ENCODE data around the gene TXNDC12. TPM values are rescaled to one million over a fixed set of nuclear protein-coding genes. Genes with fewer than 3 reads are reported as not detected.
"Not testable (repeated sequence)": the region's sequence is repeated elsewhere in the genome, so short reads cannot be mapped to it uniquely, and the experiment has no call there.

TXNDC12 gene
- polyA plus RNA-seq (2014; cell fraction: cytosol; rRNA removed): 51.3 and 60.8 TPM in 2 replicates
- polyA plus RNA-seq (2014; cell fraction: nucleus; rRNA removed): 28.5 and 30.4 TPM in 2 replicates

- peak; percentile 90 for DNase-seq (ENCODE audit: low spot score)
Observed at GRCh38 chr1:52055066-52055865, at the start of gene TXNDC12. TXNDC12 (minus strand) TSS chr1:52055191; CDS start chr1:52055096, 95 bp downstream.

GRCh38 chr1:52102336-52103013, 47.5 kb upstream of the TXNDC12 start:
- no peak for DNase-seq (ENCODE audit: low spot score)

GRCh38 chr1:52098139-52098871, 43.3 kb upstream of the TXNDC12 start:
- DNase-seq (ENCODE audit: low spot score): no peak

GRCh38 chr1:52096216-52096615, 41.2 kb upstream of the TXNDC12 start:
- no peak for DNase-seq (ENCODE audit: low spot score)

GRCh38 chr1:52094300-52094699, 39.3 kb upstream of the TXNDC12 start:
- not testable (repeated sequence) for DNase-seq (ENCODE audit: low spot score)

- DNase-seq (ENCODE audit: low spot score): not testable (repeated sequence)
Observed at GRCh38 chr1:52087892-52088291, 32.9 kb upstream of the TXNDC12 start.

GRCh38 chr1:52080014-52080415, 25.0 kb upstream of the TXNDC12 start:
- DNase-seq (ENCODE audit: low spot score): no peak

GRCh38 chr1:52077277-52077676, 22.3 kb upstream of the TXNDC12 start:
- DNase-seq (ENCODE audit: low spot score): not testable (repeated sequence)

- no peak for DNase-seq (ENCODE audit: low spot score)
Observed at GRCh38 chr1:52072291-52072690, 17.3 kb upstream of the TXNDC12 start.

- no peak for DNase-seq (ENCODE audit: low spot score)
Observed at GRCh38 chr1:52070704-52071103, 15.7 kb upstream of the TXNDC12 start.

GRCh38 chr1:52063192-52063591, 8.2 kb upstream of the TXNDC12 start:
- no peak for DNase-seq (ENCODE audit: low spot score)

- DNase-seq (ENCODE audit: low spot score): no peak
Observed at GRCh38 chr1:52060822-52061221, 5.8 kb upstream of the TXNDC12 start.

GRCh38 chr1:52059888-52060287, 4.9 kb upstream of the TXNDC12 start:
- no peak for DNase-seq (ENCODE audit: low spot score)

GRCh38 chr1:52059321-52059720, 4.3 kb upstream of the TXNDC12 start:
- DNase-seq (ENCODE audit: low spot score): no peak

- DNase-seq (ENCODE audit: low spot score): no peak
Observed at GRCh38 chr1:52057876-52058415, 3.0 kb upstream of the TXNDC12 start.

- DNase-seq (ENCODE audit: low spot score): no peak
Observed at GRCh38 chr1:52057255-52057654, 2.3 kb upstream of the TXNDC12 start.

GRCh38 chr1:52056937-52057231, 1.9 kb upstream of the TXNDC12 start:
- no peak for DNase-seq (ENCODE audit: low spot score)

GRCh38 chr1:52056163-52056936, 1.4 kb upstream of the TXNDC12 start, which contains the start of gene BTF3L4:
BTF3L4 (plus strand) TSS chr1:52056295; CDS start chr1:52059848, 3,553 bp downstream.
- peak; percentile 94 for DNase-seq (ENCODE audit: low spot score)

- no peak for DNase-seq (ENCODE audit: low spot score)
Observed at GRCh38 chr1:52055866-52056162, 823 bp upstream of the TXNDC12 start.

- DNase-seq (ENCODE audit: low spot score): peak; percentile 4
Observed at GRCh38 chr1:52054496-52055065, 410 bp downstream of the TXNDC12 start.

GRCh38 chr1:52053862-52054261, 1.1 kb downstream of the TXNDC12 start:
- no peak for DNase-seq (ENCODE audit: low spot score)
